NOMO-1 treated with DMSO at 0.1 percent for 48 hours (cell line): Measurements from ENCODE around the gene SFT2D3.

Source experiments
- DNase-seq: peaks from one replicate; lab custom pipeline; 2025; ENCODE audit not compliant: unreplicated experiment; lab: John Stamatoyannopoulos, UW

SFT2D3 gene

GRCh38 chr2:127739800-127740199, 38.5 kb downstream of the SFT2D3 start:
- DNase-seq: no peak

- DNase-seq: peak; percentile 59
Measured at GRCh38 chr2:127740665-127741288, 39.5 kb downstream of the SFT2D3 start.

- no peak for DNase-seq
Measured at GRCh38 chr2:127743477-127744026, 42.3 kb downstream of the SFT2D3 start.

- no peak for DNase-seq
Measured at GRCh38 chr2:127747621-127748020, 46.3 kb downstream of the SFT2D3 start.

- peak; percentile 80 for DNase-seq
Measured at GRCh38 chr2:127749537-127749936, 48.2 kb downstream of the SFT2D3 start.

GRCh38 chr2:127753374-127753773, 52.1 kb downstream of the SFT2D3 start:
- DNase-seq: no peak

GRCh38 chr2:127754186-127754585, 52.9 kb downstream of the SFT2D3 start:
- no peak for DNase-seq
